Ishikawa (cell line): Measurements from ENCODE around the gene EFCAB13.

Experiments used
- EP300 ChIP-seq: IDR thresholded peaks from 2 replicates; pipeline ENCODE4 v1.6.1; 2012; ENCODE audit warnings: borderline replicate concordance
- RAD21 ChIP-seq: IDR thresholded peaks from 2 replicates; pipeline ENCODE4 v1.6.1; 2012; ENCODE audit warnings: low read depth
- REST ChIP-seq: IDR thresholded peaks from 2 replicates; pipeline ENCODE4 v1.6.1; 2012; ENCODE audit warnings: low read depth, mild to moderate bottlenecking
- TCF12 ChIP-seq: IDR thresholded peaks from 2 replicates; pipeline ENCODE4 v1.6.1; 2012; ENCODE audit warnings: low read depth
- YY1 ChIP-seq: IDR thresholded peaks from 2 replicates; pipeline ENCODE4 v1.6.1; 2012; ENCODE audit warnings: low read depth

GRCh38 chr17:47352848-47353247 is 29.1 kb downstream of the EFCAB13 start:
- no peak for TF ChIP-seq EP300
- TF ChIP-seq RAD21, result no peak
- TF ChIP-seq YY1, result no peak
- no peak for TF ChIP-seq TCF12
- no peak for TF ChIP-seq REST
